GM21717 (cell line): ENCODE data around the gene GEMIN4.
"Not testable (repeated sequence)": the region's sequence is repeated elsewhere in the genome, so short reads cannot be mapped to it uniquely, and the experiment has no call there.

ENCODE experiments used
- ATAC-seq: cut with Tn5 transposase; IDR thresholded peaks from one replicate; pipeline ENCODE4 v1.9.1; 2021; ENCODE audit warnings: mild to moderate bottlenecking, moderate library complexity; ENCODE audit not compliant: unreplicated experiment

The GEMIN4 gene

DNA sequence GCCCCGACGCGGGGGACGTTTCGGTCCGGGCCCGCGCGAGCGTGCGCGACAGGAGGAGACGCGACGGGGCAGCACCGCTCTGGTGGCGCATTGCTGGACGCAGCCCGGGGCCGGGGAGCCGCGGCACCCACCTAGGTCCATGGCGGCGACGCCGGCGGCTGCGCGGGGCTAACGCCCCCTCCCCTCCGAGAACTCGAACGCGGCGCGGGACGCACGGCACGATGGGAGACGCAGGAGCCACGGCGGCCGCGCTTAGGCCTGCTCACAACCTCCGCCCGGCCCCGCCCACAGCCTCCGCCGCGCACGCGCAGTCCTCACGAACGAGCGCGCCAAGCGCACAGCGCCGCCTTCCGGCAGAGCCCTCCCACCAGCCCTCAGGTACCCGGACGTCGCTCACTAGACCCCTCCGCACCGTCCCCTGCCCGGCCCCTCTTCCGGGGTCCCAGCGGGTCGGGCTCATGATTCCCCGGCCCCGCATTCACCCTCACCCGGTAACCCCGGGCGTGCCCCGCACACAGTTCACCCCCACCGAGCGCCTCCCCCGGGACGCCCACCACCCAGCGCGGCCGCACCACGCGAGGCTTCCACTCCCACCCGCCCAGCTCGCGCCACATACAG lies at the start of gene GEMIN4:
GEMIN4 (minus strand) TSS at position 263 of the 618 bp plus-strand sequence; CDS start at position 141, 122 bp downstream.
- peak; percentile 71 for ATAC-seq

DNA sequence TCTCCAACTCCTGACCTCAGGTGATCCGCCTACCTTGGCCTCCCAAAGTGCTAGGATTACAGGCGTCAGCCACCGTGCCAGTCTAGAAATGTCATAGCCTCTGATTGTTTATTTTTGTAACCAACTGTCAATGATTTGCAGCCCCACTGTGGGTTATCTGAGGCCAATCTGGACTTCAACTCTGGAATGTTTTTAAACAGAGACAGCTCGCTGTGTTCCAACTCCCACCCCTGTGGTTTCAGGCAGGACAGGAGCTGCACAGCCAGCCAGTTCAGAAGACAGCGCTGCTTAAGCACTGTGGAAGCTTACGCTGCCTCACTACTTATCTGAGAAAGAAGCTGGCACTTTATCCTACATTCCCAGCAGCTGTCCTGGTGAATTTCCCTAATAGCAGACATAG lies 49.6 kb upstream of the GEMIN4 start:
- ATAC-seq: no peak

DNA sequence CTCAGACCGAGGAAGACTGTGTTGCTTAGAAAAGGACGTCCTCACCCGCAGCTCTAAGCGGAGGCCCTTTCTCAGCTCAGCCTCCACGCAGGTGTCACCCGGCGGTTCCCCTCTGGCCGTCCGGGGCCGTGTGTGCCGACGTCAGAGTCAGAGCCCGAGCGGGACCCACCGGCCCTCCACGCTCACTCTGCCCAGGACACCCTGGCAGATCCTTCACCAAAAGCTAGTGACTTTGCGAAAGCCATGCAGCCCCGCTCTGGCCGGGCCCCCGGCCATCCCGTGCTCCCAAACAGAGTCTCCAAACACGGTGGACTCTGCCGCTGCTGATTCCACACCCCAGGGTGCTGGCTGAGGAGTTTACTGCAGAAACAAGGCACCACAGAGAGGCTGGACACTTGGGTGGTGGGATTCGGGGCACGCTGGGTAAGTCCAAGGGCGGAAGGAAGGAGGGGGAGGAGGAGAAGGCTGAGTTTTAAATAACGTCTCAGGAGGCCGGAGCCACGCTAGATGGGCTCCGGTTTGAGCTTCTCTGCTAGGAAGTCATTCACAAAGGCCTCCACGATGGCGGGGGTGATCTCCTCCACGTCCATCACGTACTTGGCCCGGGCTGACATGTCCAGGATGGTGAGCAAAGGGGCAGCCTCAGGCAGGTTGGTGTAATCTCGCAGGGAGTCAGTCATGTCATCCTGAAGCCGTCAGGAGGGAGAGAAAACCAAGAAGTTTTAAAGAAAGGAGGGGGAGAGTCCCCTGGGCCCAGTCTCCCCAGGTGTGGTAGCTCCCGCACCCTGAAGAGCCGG lies 48.6 kb upstream of the GEMIN4 start:
- ATAC-seq: no peak

DNA sequence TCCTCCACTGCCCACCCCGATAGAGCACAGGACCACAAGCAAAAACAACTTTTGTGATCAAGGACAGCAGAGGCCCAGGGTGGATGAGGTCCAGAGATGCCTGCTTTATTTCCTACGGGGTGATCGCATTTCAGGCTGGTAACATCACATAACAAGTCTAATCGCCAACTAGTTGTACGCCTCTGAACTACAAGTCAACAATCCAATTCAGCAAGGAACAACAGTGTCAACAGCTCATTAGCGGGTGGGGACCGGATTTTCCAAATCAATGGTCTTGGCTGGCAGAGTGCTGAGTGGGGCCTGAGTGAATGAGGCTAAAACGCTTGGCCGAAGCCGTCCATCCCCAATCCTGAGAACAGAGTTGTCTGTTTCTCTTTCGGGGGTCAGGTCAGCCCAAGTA lies 47.2 kb upstream of the GEMIN4 start:
- ATAC-seq: no peak

DNA sequence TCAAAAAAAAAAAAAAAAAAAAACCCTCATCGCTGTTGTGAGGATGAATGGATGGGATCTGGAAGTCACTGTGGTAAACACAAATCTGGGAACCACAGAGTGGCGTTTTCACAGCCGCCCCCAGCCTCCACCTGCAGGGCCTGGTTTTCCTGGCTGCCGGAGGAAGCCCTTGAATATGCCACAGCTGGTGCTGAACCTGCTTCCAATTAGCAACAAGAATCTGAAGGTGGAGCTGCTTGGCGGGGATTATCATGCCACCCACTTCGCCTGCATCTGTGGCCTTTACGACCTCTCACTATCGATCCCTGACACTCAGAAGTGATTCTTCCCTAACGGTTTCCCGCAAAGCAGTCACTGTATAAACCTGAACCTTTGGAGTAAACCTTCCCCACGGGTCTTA lies 46.2 kb upstream of the GEMIN4 start:
- no peak for ATAC-seq

DNA sequence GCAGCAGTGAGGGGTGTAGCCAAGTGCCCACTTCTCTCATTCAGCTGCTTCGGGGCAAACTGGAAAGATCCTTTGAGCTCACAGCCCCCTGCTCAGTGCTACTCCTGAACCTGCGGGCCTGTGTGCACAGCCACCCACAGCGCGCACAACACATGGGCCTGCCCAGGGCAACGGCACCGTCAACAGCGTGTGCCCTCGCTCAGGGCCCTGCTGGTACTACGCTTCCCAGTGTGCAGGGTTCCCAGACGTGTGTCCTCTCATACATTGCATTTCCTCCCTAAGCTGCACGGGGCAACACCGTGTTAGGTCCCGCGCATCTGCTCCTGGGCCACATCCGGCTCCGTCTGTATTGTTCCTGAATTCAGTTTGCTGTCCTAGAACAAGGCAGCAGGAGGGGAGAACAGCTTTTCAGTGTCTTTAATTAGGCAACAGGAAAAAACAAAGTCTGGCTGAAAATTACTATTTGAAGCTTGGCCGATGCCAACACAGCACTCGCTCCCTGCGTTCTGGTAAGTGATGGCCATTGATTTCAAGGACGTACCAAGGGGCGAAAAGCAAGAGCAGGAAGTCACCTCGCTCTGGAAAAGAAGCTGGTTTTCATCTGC lies 45.3 kb upstream of the GEMIN4 start:
- ATAC-seq: no peak

DNA sequence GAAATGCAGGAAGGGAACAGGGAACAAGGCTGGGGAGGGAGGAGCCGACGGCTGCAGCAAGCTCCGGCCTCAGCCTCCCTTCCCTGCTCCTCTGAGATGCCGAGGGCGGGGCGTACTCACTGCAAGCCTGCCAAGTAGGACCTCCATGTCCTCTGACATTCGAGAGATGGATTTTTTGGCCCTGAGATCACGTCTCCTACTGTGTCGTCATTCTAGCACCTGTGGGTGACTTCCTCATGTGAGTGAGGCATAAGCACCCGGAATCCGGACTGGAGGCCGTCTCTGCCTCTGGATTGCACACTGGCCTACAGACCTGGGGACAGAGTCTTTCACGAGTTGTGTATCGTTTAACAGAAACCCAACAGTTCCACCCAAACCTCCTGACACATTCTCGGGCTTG lies 44.5 kb upstream of the GEMIN4 start:
- no peak for ATAC-seq

DNA sequence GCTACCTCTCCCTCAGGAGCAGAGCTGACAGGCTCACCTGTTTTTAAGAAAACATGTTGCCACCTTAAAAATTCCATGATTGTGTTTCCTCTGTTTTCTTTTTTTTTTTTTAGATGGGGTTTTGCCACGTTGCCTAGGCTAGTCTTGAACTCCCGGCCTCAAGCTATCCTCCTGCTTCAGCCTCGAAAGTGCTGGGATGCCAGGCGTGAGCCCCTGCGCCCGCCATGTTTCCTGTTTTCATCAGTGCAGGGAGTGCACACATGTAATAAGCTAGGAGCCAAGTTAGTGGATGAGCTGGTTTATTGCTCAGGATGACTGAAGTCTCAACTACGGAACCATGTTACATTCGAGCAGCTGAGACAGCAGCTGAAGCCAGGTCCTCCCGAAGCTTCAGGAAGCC lies 43.7 kb upstream of the GEMIN4 start:
- no peak for ATAC-seq

DNA sequence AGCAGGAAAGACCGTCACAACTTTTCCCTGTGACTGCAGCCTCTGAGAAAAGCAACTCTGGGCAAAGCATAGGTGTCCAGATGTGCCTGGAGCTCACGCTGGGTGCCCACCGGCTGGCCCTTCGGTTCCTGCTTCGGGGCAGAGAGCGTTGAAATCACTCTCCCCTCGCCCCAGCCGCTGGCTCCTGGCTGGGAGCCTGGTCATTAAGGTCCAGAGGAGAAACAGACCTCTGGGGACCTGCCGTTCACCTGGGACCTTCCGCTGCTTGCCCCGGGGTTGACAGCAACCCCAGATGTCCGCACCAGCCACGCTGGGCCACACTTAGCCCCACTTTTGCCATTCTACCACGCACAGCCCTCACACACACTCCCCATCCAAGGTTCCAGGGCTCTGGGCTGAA lies 43.2 kb upstream of the GEMIN4 start:
- no peak for ATAC-seq

DNA sequence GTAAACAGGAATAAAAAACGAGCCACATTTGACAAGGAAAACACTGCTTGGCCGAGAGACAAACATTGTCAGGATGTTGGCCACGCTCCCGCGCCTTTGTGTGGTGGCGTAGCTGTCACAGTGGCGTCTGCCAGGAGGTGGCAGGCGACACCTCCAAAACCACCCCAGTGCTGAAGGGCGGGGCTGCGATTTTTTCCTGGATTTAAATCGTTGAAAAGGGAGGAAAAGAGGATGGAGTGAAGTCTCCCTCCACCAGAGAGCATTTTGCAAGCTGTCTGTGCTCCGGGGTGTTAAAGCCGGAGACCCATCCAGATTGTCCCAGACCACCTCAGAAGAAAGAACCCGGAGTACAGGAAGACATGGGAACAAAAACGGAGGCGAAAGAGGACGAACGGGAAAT lies 42.8 kb upstream of the GEMIN4 start:
- ATAC-seq: no peak

DNA sequence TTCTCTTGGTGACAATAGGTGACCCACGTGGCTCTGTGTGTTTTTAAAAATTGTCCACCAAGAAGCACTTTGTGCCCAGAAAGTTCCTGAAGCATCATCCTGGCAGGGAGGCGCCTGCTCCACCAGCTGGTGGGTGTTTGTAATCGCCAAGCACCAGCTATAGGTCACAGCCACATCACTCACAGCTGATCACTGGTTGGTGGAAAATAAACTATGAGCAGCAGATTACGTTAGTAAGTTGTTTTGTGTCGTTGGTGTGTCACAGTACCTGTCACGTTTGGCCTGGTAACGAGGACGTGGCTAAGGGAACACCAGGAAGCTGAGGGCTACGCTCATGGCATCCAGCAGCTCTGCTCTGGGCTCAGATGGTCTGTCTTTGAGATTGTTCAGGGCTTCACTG lies 40.2 kb upstream of the GEMIN4 start:
- ATAC-seq: no peak

DNA sequence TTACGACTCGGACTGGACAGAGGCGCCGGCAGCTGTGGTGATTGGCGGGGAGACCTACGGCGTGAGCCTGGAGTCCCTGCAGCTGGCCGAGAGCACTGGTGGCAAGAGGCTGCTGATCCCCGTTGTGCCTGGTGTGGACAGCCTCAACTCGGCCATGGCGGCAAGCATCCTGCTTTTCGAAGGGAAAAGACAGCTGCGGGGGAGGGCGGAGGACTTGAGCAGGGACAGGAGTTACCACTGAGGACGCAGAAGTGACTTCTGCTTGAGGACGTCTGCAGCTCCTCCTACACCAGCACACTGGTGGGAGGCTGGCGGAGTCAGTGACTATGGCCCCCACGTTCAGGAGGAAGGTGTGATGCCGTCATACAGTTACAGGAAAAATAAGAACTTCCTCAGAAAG lies 39.8 kb upstream of the GEMIN4 start:
- no peak for ATAC-seq

DNA sequence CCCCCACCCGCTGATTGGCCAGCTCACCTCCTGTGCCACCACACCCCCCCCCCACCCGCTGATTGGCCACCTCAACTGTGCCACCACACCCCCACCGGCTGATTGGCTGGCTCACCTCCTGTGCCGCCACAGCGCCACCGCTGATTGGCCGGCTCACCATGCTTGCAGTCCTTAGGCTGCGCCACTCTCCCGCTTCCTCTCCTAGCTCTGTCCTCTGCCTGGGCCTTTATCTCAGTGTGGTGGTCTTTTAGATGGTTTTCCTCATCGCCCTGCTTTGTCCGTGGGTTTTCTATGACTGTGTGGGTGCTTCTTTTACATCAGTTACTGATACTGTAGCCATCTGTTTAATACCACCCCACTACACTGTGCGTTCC lies 38.8 kb upstream of the GEMIN4 start:
- not testable (repeated sequence) for ATAC-seq

DNA sequence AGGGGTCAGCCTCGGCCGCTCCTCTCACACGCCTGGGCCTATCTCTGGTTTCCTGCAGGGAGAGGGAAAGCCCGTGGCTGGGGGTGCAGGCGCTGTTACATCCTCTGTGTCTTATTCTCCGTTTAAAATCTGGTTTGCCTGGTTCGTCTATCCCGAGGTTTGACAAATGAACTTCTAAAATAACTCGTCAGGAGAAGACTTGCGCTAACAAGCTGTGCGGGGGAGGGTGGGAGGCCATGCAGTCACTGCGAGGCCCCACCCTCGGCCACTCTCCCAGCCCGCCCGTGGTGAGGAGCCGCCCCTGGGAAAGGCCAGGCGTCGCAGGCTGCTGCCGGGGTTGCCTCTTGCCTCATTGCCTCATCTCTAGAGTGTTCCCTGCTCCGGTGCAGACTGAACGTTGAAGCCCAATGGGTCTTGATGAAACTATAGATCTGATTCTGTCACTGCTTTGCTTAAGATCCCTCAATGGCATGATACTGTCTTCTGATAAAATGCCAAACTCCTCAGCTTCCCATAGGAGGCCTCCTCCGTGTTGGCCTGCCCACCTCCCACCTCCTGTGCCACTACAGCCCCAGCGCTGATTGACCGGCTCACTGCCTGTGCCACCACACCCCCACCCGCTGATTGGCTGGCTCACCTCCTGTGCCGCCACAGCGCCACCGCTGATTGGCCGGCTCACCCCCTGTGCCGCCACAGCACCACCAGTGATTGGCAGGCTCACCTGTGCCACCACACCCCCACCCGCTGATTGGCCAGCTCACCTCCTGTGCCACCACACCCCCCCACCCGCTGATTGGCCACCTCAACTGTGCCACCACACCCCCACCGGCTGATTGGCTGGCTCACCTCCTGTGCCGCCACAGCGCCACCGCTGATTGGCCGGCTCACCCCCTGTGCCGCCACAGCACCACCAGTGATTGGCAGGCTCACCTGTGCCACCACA lies 38.1 kb upstream of the GEMIN4 start:
- ATAC-seq: not testable (repeated sequence)

DNA sequence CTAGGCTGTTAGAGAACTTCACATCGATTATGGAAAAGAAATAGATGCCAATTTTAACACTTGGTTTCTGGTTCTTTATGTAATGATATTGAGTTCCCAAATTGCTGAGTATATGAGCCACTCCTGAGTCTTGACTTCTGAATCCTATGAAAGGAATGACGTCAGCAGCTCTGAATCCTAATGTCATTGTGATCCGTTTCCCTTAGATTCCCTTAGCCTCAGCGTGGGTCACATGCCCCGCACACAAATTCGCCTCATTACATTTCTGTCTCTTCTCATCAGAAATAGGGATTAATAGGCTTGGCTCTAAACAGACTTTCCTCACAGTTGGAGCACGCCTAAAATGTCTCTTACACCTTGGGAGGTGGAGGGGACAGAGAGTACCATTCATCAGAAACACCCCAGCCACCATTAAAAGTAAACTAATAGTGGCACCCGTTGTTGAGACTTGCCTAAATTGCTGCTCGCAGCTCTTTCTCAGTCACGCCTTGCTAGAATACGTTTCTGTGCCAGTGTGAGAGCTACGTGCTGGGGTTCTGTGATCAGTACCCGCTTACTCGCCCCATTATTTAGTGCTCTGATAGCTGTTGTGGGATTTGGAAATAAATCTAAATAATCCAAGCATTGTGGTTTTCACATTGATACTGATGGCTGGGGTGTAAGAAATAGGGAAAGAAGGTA lies 37.2 kb upstream of the GEMIN4 start:
- ATAC-seq: no peak

DNA sequence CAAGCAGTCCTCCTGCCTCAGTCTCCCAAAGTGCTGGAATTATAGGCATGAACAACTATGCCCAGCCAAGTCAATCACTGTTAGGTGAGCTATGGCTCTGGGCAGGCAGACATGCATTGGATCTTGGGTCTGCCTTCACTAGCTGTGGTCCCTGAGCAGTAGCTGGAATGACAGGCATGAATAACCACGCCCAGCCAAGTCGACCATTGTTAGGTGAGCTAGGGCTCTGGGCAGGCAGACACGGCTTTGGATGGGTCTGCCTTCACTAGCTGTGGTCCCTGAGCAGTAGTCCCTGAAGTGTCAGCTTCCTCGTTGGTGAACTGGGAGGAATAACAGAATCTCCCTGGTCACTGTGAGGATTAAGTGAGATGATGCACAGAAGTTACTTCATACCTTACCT lies 36.5 kb upstream of the GEMIN4 start:
- no peak for ATAC-seq

DNA sequence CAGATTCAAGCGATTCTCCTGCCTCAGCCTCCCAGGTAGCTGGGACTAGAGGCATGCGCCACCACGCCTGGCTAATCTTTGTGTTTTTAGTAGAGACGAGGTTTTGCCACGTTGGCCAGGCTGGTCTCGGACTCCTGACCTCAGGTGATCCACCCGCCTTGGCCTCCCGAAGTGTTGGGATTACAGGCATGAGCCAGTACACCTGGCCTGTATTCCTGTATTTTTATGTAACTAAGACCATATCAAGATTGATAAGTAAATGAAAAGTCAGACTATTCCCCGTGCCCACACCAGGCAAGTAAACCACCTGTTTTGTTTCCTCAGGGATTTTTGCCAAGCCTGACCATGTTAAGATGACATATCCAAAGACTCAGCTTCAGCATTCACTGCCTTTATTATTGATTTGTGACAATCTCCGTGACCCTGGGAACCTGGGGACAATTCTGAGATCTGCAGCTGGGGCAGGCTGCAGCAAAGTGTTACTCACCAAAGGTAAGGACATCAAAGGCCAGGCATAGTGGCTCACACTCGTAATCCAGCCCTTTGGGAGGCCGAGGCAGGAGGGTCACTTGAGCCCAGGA lies 35.7 kb upstream of the GEMIN4 start:
- ATAC-seq: no peak

DNA sequence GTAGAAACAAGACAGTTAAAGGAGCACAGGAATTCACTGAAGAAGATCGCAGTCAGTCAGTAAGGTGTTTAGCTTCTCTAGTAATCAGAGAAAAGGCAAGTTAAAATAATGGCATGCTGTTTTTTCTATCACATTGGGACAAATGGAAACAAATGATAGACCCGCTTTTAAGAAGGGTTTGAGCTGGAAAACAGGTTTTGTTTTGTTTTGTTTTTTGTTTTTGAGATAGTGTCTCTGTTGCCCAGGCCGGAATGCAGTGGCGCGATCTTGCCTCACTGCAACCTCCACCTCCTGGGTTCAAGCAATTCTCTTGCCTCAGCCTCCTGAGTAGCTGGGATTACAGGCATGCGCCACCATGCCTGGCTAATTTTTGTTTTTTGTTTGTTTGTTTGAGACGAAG lies 33.8 kb upstream of the GEMIN4 start:
- ATAC-seq: not testable (repeated sequence)

DNA sequence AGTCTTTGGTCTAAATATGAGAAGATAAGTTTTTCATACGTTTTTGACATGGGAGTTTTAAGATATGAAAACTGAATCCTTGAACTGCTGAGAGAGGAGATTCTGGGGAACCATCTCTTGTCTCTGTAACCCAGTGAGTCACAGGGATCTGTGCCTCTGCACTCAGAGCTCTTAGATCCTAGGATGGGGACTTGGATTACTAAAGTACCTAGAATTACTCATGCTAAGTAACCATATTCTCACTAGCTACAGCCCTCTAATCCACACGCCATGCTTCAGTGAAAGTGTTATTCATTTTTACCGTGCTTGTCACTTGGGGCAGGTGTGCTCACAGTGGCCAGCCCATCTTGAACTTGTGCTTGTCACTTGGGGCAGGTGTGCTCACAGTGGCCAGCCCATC lies 32.1 kb upstream of the GEMIN4 start:
- no peak for ATAC-seq
